ENCODE results near the gene SUCLG1. TPM values are rescaled to one million over a fixed set of nuclear protein-coding genes. Genes with fewer than 3 reads are reported as not detected.

SUCLG1 gene
- total and polyA plus RNA-seq, 2 of the 8 experiments (the other 6 are each of a cell fraction or from before 2014, with no cell fraction given), result 19.9 to 40.0 TPM

DNA sequence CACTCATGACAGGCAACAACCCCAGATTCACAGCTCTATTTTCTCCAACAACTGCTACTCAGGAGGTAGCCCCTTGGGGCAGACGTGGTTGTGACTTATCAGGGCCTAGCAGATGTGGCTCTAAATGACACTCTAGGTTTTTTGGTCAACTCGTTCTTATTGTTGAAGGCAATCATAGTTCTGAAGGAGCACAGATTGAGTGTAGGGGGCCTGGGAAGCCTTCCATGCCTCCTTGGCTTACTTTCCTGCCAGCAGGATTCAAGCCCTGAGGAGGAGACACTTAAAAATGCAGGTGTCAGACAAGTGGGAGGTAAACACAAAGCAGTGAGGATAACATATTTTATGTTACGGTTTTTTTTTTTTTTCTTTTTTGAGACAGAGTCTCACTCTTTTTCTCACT is 23.5 kb upstream of the SUCLG1 start:
- H2BK120ac ChIP-seq (replicated peaks; ENCODE audit: low read depth, low read length), result no peak overlapping the region
- H3K56ac ChIP-seq (replicated peaks; ENCODE audit: insufficient read length, low read depth, low read length), result no peak overlapping the region
- H3K27me3 ChIP-seq (replicated peaks in 1 of 4; ENCODE audit: control insufficient read depth in 3 of 4, extremely low read depth in 1 of 4, insufficient read depth in 3 of 4, low read length in 3 of 4), result no peaks in the 10 kb centered on the region
- H3K79me1 ChIP-seq (ENCODE audit: low read depth, low read length), result no peaks in the 10 kb centered on the region
- H2BK20ac ChIP-seq (ENCODE audit: low read length), result no peak overlapping the region
- no peak overlapping the region for H4K8ac ChIP-seq (ENCODE audit: extremely low read depth, insufficient read depth, low read length)
- no peak overlapping the region for H3K14ac ChIP-seq (ENCODE audit: insufficient read length)
- no peak overlapping the region for H2BK12ac ChIP-seq (ENCODE audit: low read depth, low read length)
- no peaks in the 10 kb centered on the region for H3K36me3 ChIP-seq (ENCODE audit: control insufficient read depth in 2 of 4, insufficient read depth in 4 of 4, low read length in 3 of 4)
- no peak overlapping the region for H3K27ac ChIP-seq (ENCODE audit: low read depth, low read length)
- no peak overlapping the region for H2AK5ac ChIP-seq (ENCODE audit: low read depth, low read length)
- H2BK15ac ChIP-seq (ENCODE audit: low read length), result no peak overlapping the region
- no peak overlapping the region for H3K23ac ChIP-seq (ENCODE audit: insufficient read length)
- no peaks in the 10 kb centered on the region for H3K4me1 ChIP-seq (replicated peaks in 1 of 4; ENCODE audit: control insufficient read depth in 3 of 4, insufficient read depth in 4 of 4, low read length in 3 of 4)
- H3K79me2 ChIP-seq (ENCODE audit: control insufficient read depth in 1 of 2, insufficient read depth in 2 of 2, low read length in 2 of 2), result no peaks in the 10 kb centered on the region
- no peak overlapping the region for H4K91ac ChIP-seq (replicated peaks; ENCODE audit: insufficient read length, low read length)
- no peak overlapping the region for H3K9ac ChIP-seq (replicated peaks in 1 of 4; ENCODE audit: extremely low read depth in 1 of 4, low read depth in 3 of 4, low read length in 3 of 4)
- no peak overlapping the region for H2AFZ ChIP-seq (ENCODE audit: low read length)
- CTCF ChIA-PET (ENCODE audit: partially characterized antibody), result no interaction called here
- DNase-seq (ENCODE audit: low read depth in 1 of 2, low spot score in 2 of 2), result no peak
- peaks cover 3 to 7% of the 10 kb centered on the region in 2 experiments; a peak in 2 of 4 replicates for H3K9me3 ChIP-seq (ENCODE audit: insufficient read depth in 2 of 2, low read depth in 1 of 2, low read length in 1 of 2)
- no peak overlapping the region for H3K18ac ChIP-seq (ENCODE audit: extremely low read depth, low read length)
- no peak overlapping the region for H4K5ac ChIP-seq (ENCODE audit: insufficient read length, low read depth, low read length)
- no peak overlapping the region for H2BK5ac ChIP-seq (ENCODE audit: low read depth, low read length)
- H3K4ac ChIP-seq (replicated peaks; ENCODE audit: insufficient read length, low read depth, low read length), result no peak overlapping the region
- no peak for FAIRE-seq
- H3K4me3 ChIP-seq (ENCODE audit: extremely low read depth in 1 of 4, insufficient read depth in 2 of 4, low read depth in 3 of 4, low read length in 4 of 4), result no peak overlapping the region
- WGBS, 2 experiments (ENCODE audit: extremely low coverage in 1 of 2, insufficient coverage in 1 of 2, insufficient read length in 1 of 2, insufficient replicate concordance in 2 of 2, low coverage in 1 of 2, low lambda C conversion rate in 2 of 2, missing lambda C conversion rate in 1 of 2), result 78% methylated on average over 3 of the region's 3 CpGs; no CpG with 5 or more reads in 1 of the 2 experiments
- POLR2A ChIA-PET (ENCODE audit: partially characterized antibody), result interaction anchor here (1.0 kb wide), 1 partner anchor 23 kb away, joined by 3 read pairs; no protein-coding TSS in a partner anchor
- no peak overlapping the region for H3K4me2 ChIP-seq (ENCODE audit: insufficient read depth in 1 of 2, low read depth in 2 of 2, low read length in 2 of 2)
- H4K20me1 ChIP-seq (replicated peaks in 1 of 2; ENCODE audit: control insufficient read depth in 1 of 2, insufficient read depth in 2 of 2, low read length in 2 of 2), result no peaks in the 10 kb centered on the region
- no peaks in the 10 kb centered on the region for H3K23me2 ChIP-seq (ENCODE audit: low read depth, low read length)
- no peak for TF ChIP-seq RXRA (IDR thresholded peaks at IDR 0.05; ENCODE audit: insufficient read depth, low read depth, low read length)
- TF ChIP-seq CBX5 (IDR thresholded peaks at IDR 0.05; ENCODE audit: low read depth, low read length), result no peak
- TF ChIP-seq CEBPB (IDR thresholded peaks at IDR 0.05; ENCODE audit: low read depth, low read length), result no peak
- TF ChIP-seq CBX8 (IDR thresholded peaks at IDR 0.05; ENCODE audit: borderline replicate concordance, low read depth, low read length), result no peak
- TF ChIP-seq RFX5 (IDR thresholded peaks at IDR 0.05; ENCODE audit: borderline replicate concordance, low read depth, low read length), result no peak
- no peak for TF ChIP-seq MAFK (IDR thresholded peaks at IDR 0.05; ENCODE audit: low read depth, low read length)
- TF ChIP-seq FOSL1 (IDR thresholded peaks at IDR 0.05; ENCODE audit: insufficient read depth, low read depth, low read length), result no peak
- no peak for TF ChIP-seq KDM4A (IDR thresholded peaks at IDR 0.05; ENCODE audit: low read depth, low read length, severe bottlenecking)
- no peak for TF ChIP-seq POU5F1 (IDR thresholded peaks at IDR 0.05; ENCODE audit: low read depth, low read length)
- TF ChIP-seq EP300 (IDR thresholded peaks at IDR 0.05; ENCODE audit: borderline replicate concordance in 1 of 2, low read depth in 2 of 2, low read length in 2 of 2), result no peak
- TF ChIP-seq YY1 (IDR thresholded peaks at IDR 0.05; ENCODE audit: low read depth, low read length), result no peak
- TF ChIP-seq, protein P1, sequence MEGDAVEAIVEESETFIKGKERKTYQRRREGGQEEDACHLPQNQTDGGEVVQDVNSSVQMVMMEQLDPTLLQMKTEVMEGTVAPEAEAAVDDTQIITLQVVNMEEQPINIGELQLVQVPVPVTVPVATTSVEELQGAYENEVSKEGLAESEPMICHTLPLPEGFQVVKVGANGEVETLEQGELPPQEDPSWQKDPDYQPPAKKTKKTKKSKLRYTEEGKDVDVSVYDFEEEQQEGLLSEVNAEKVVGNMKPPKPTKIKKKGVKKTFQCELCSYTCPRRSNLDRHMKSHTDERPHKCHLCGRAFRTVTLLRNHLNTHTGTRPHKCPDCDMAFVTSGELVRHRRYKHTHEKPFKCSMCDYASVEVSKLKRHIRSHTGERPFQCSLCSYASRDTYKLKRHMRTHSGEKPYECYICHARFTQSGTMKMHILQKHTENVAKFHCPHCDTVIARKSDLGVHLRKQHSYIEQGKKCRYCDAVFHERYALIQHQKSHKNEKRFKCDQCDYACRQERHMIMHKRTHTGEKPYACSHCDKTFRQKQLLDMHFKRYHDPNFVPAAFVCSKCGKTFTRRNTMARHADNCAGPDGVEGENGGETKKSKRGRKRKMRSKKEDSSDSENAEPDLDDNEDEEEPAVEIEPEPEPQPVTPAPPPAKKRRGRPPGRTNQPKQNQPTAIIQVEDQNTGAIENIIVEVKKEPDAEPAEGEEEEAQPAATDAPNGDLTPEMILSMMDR (IDR thresholded peaks at IDR 0.05; ENCODE audit: control extremely low read depth in 1 of 3, insufficient read depth in 1 of 3, low read depth in 1 of 3, low read length in 3 of 3), result no peak

Data from H1 (cell line).